ENCODE measurements around the gene PTPRZ1. TPM values are rescaled to one million over a fixed set of nuclear protein-coding genes. Genes with fewer than 3 reads are reported as not detected.

Gene PTPRZ1
- polyA plus RNA-seq, 3 donors = not detected

- intact Hi-C loops (cut with micrococcal nuclease) = no loop called here
- Mint-ChIP-seq H3K27ac (no peak overlapping the region), H3K4me1 (no peaks in the 10 kb centered on the region)
Measured at GRCh38 chr7:121919986-121920385, 47.0 kb downstream of the PTPRZ1 start.

DNA sequence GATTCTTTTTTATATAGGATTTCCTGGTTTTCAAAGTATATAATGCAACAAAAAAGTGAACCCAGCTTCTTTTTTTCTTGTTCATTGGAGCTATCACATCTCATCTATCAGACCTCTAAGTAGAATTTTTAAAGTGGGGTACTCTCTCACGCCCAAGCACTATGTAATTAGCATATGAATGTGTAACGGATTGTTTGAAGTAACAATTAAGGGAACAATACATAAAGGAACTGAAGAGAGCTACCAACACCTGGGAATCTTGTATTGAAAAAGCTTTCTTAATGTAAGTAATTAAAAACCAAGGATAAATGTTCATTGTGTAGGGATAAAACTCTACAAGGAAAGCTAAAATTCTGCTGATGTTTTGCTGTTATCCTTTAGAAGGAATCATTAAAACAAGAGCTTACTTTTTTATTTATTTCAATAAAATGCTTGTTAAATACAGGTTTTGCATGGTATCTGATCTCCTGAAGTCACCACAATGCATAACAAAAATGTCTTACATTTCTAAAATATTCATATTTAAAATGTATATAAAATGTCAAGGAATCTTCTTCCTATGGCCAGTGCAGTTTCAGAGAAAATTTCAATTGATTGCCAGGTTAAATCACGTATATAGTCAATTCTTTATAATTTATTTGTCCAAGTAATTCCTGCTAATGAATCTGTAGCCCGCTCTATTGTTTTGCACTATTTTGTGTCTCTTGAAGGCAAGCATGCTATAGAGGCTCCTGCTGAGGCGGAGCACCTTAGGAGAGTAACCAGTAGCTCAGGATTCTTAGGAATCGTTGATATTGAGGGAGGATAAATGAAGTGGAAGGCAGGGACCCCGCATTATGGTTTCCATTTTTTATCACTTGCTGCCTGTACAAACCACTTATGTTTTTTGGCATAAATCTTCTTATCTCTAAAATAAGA lies 51.6 kb downstream of the PTPRZ1 start:
- Histone ChIP-seq H3K27ac (ENCODE audit: low read depth in 1 of 2, low read length in 2 of 2) (no peak overlapping the region), H3K4me2 (replicated peaks; ENCODE audit: extremely low read depth, low read length, poor library complexity, severe bottlenecking) (no peak overlapping the region), H3K4me1 (ENCODE audit: control insufficient read depth in 1 of 2, insufficient read depth in 2 of 2, low read length in 2 of 2) (no peaks in the 10 kb centered on the region), H3K27me3 (ENCODE audit: control insufficient read depth in 2 of 2, insufficient read depth in 2 of 2, low read length in 2 of 2) (no peaks in the 10 kb centered on the region), H2AFZ (ENCODE audit: insufficient read depth, low read depth, low read length, poor library complexity, severe bottlenecking) (no peak overlapping the region), H3K79me2 (ENCODE audit: insufficient read depth, low read length) (no peaks in the 10 kb centered on the region), H3K4me3 (replicated peaks in 1 of 3; ENCODE audit: low read depth in 2 of 3, low read length in 3 of 3) (no peak overlapping the region), H3K36me3 (replicated peaks in 1 of 2; ENCODE audit: control insufficient read depth in 1 of 2, insufficient read depth in 2 of 2, low read length in 2 of 2) (no peaks in the 10 kb centered on the region), H3K9me3 (replicated peaks in 1 of 2; ENCODE audit: control insufficient read depth in 1 of 2, insufficient read depth in 1 of 2, low read length in 2 of 2) (no peaks in the 10 kb centered on the region), H4K20me1 (ENCODE audit: insufficient read depth, low read length) (no peaks in the 10 kb centered on the region), H3K9ac (ENCODE audit: insufficient read depth, low read length, poor library complexity, severe bottlenecking) (no peak overlapping the region)
- Mint-ChIP-seq H3K4me1 (no peaks in the 10 kb centered on the region), H3K36me3 (no peaks in the 10 kb centered on the region), H3K27ac (no peak overlapping the region), H3K27me3 (ENCODE audit: low read depth in 3 of 3) (peaks cover 0 to 2% (median 0%) of the 10 kb centered on the region in 3 donors), H3K9me3 (no peaks in the 10 kb centered on the region), H3K4me3 (no peak overlapping the region)
- TF ChIP-seq, protein P1, sequence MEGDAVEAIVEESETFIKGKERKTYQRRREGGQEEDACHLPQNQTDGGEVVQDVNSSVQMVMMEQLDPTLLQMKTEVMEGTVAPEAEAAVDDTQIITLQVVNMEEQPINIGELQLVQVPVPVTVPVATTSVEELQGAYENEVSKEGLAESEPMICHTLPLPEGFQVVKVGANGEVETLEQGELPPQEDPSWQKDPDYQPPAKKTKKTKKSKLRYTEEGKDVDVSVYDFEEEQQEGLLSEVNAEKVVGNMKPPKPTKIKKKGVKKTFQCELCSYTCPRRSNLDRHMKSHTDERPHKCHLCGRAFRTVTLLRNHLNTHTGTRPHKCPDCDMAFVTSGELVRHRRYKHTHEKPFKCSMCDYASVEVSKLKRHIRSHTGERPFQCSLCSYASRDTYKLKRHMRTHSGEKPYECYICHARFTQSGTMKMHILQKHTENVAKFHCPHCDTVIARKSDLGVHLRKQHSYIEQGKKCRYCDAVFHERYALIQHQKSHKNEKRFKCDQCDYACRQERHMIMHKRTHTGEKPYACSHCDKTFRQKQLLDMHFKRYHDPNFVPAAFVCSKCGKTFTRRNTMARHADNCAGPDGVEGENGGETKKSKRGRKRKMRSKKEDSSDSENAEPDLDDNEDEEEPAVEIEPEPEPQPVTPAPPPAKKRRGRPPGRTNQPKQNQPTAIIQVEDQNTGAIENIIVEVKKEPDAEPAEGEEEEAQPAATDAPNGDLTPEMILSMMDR (IDR thresholded peaks at IDR 0.05) = no peak
- 100% methylated on average over 2 of the region's 7 CpGs for WGBS (ENCODE audit: insufficient coverage)
- no peak for DNase-seq
- intact Hi-C loops (cut with micrococcal nuclease) = no loop called here

More at GRCh38 chr7:121919986-121920385, 47.0 kb downstream of the PTPRZ1 start:
- Histone ChIP-seq H3K9me3 (replicated peaks in 1 of 2; ENCODE audit: control insufficient read depth in 1 of 2, insufficient read depth in 1 of 2, low read length in 2 of 2) (no peaks in the 10 kb centered on the region), H3K4me2 (replicated peaks; ENCODE audit: extremely low read depth, low read length, poor library complexity, severe bottlenecking) (no peak overlapping the region), H2AFZ (ENCODE audit: insufficient read depth, low read depth, low read length, poor library complexity, severe bottlenecking) (no peak overlapping the region), H3K27me3 (ENCODE audit: control insufficient read depth in 2 of 2, insufficient read depth in 2 of 2, low read length in 2 of 2) (no peaks in the 10 kb centered on the region), H4K20me1 (ENCODE audit: insufficient read depth, low read length) (no peaks in the 10 kb centered on the region), H3K79me2 (ENCODE audit: insufficient read depth, low read length) (no peaks in the 10 kb centered on the region), H3K36me3 (replicated peaks in 1 of 2; ENCODE audit: control insufficient read depth in 1 of 2, insufficient read depth in 2 of 2, low read length in 2 of 2) (no peaks in the 10 kb centered on the region), H3K4me1 (ENCODE audit: control insufficient read depth in 1 of 2, insufficient read depth in 2 of 2, low read length in 2 of 2) (no peaks in the 10 kb centered on the region), H3K27ac (ENCODE audit: low read depth in 1 of 2, low read length in 2 of 2) (no peak overlapping the region), H3K9ac (ENCODE audit: insufficient read depth, low read length, poor library complexity, severe bottlenecking) (no peak overlapping the region), H3K4me3 (replicated peaks in 1 of 3; ENCODE audit: low read depth in 2 of 3, low read length in 3 of 3) (no peak overlapping the region)
- DNase-seq = no peak
- WGBS (ENCODE audit: insufficient coverage) = no CpG with 5 or more reads among the region's 3 CpGs
- TF ChIP-seq, protein P1 (IDR thresholded peaks at IDR 0.05) = no peak
- H3K4me3 Mint-ChIP-seq = no peak overlapping the region
- H3K36me3 Mint-ChIP-seq = no peaks in the 10 kb centered on the region
- no peaks in the 10 kb centered on the region for H3K9me3 Mint-ChIP-seq
- H3K27me3 Mint-ChIP-seq (ENCODE audit: low read depth in 3 of 3) = peaks cover 0 to 2% (median 0%) of the 10 kb centered on the region in 3 donors

Measured in CD14-positive monocyte (primary cell).